ELR (cell line): Measurements from ENCODE around the gene PGLYRP3.
"Not testable (repeated sequence)": the region's sequence is repeated elsewhere in the genome, so short reads cannot be mapped to it uniquely, and the experiment has no call there.

Source experiments
- DNase-seq: peaks from one replicate; pipeline ENCODE4 v3.0.0-alpha.2; 2015; ENCODE audit warnings: low read depth

The PGLYRP3 gene

DNA sequence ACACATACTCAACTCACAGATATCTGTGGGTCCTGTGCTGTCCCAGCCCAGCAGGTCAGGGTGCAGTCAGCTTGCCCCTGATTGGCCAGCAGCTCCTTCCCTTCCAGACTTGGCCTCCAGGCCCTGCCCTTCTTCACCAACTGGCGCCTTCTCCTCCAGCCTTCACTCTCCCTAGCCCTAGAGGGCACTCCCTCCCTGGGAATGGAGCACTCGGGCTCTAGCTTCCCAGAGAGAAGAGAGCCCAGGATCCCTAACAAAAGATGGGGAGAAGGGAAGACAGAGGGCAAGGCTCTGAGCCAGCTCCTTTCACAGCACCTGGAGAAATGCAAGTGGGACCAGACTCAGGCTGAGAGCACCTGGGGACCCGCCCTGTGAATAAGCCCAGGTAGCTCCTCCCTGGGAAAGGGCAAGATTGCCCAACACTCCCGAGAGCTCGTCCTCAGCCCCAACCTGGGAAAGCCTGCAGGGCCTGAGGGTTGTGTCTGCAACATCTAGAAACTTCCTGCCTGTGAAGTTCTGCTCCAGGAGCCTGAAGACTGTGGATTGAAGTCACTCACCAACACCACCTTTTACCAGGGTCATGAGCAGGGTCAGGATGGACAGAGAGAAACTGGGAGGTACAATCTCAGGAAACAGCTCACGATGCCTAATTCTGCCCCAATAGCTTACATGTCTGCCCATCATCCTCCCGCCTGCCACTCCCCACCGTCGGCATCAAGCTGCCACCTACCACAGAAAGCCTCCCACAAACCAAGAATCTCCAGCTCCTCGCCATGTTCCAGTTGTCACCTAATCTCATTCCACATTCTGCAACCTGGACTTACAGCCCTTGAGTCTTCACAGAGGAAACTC lies 36.0 kb upstream of the PGLYRP3 start, which contains the start of gene PGLYRP4:
PGLYRP4 (minus strand) TSS at position 331 of the 852 bp plus-strand sequence. CDS start 909 bp downstream, outside the sequence.
- DNase-seq: peak; percentile 9

GRCh38 chr1:153347856-153348255 lies 35.1 kb upstream of the PGLYRP3 start:
- no peak for DNase-seq

- not testable (repeated sequence) for DNase-seq
These were observed 34.3 kb upstream of the PGLYRP3 start for GRCh38 chr1:153347049-153347448.

DNA sequence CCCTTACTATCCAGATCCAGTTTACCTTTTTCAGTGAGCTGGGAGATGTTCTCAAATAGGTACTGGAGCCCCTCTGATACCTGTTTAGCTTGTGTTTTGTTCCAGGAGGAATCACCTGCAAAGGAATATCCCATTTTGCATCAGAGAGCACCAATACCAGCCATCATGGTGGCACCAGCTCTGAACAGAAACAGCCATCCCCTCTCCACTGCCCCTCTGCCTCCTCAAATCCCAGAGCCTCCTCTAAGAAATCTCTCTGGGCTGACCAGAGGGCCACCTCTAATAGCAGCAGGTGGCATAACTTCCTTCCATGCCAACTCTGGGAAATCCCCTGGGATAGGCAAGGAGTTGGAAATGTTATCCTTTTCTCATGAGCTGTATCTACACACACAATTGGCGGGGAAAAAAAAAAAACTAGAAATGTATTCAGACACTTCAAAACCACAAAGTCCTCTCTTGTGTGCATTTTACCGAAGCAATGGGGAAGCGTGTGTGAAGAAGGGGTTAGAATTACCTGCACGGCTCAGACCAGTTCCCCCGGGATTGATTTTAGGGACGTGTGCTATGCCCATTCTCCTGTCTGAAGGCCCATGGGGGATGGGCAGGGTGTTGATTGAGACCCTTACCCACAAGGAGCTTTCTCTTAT lies 33.4 kb upstream of the PGLYRP3 start:
- no peak for DNase-seq

- no peak for DNase-seq
These were observed 32.7 kb upstream of the PGLYRP3 start for GRCh38 chr1:153345187-153346076.

- no peak for DNase-seq
These were observed 31.9 kb upstream of the PGLYRP3 start for GRCh38 chr1:153344718-153345025.

DNA sequence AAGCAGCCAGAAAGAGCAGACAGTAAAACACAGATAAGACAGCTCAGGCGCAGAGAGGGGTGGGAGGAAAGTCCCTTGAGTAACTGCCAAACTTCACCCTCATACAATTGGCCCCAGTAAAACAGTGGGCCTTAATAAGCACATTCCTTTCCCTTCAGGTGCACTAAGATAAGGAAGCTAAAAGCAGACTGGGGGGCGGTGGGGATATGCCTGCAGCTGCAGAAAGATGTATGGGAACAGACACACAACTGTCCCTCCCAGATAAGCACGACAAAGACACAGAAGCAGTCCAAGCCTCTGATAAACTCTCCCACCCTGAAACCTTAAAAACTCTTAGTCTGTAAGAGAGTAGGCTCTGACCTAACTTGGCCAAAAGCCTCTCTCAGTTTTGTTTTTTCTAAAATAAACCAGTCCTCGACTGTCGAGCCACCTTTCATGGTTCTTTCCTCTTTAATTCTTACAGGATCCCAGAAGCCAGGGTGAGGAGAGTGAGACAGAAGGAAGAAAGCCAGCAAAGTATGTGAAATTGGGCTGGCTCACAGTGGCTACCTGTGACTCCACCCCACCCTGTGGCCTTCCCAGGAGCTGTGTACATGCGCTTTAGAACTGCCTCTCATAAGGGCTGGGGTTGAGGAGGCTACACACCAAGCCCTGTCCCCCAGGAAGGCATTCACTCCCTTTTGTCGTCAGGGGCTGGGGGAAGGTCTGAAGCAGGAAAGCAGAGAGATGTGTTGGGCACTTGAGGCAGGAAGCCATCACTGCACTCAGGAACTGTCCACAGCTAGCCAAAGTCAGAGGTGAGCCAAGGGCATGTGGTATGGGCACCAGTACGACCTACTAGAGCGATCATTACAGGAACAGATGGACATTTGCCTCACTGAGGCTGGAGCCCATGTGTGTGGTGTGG lies 31.3 kb upstream of the PGLYRP3 start:
- DNase-seq: no peak

DNA sequence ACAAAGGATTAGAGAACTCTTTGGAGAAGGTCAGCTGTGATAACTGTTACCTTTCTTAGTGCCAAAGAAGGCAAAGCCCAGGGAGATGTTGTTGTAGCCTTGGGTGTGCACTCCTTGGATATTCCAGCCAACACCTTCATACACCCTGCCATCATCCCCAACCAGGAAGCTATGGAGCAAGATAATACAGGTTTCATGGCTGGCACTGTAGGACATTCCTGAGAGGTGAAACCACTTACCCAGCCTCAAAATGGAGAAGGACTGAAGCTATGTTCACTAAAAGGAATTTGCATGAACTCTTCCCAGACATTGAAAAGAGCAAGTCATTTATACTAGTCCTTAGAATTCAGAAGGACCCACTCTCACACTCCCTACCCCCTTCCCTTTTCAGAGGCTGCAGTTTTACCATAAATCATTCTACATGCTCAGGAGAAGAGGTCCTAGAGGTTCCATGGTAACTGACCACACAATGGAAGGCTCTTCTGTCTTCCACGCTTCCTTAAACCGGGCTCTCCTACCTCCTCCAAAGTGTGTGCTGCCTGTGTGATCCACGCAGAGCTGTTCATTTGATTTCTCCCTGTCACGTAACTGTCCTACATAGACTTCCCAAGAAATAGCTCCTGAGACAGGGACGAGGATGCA lies 30.4 kb upstream of the PGLYRP3 start:
- no peak for DNase-seq

GRCh38 chr1:153342178-153342577 lies 29.4 kb upstream of the PGLYRP3 start:
- DNase-seq: no peak

GRCh38 chr1:153341431-153341934 lies 28.7 kb upstream of the PGLYRP3 start:
- DNase-seq: no peak

DNA sequence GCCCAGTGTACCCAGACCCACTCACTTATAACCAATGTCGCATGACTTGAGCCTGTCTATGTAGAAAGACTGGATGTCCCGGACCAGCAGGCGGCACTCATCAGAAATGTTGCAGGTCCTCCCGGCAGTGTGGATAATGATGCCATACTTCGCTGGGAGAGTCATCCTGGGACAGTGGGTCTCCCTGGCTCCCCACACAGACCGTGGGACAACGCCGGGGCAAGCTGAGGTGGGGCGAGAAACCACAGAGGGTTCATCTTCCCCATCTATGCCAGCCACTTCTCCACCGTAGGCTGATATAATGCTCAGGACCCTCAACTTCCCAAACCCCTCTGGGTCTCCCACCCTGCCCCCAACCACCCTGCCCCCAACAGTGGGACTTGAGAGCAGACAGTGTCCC lies 27.6 kb upstream of the PGLYRP3 start:
- no peak for DNase-seq

DNA sequence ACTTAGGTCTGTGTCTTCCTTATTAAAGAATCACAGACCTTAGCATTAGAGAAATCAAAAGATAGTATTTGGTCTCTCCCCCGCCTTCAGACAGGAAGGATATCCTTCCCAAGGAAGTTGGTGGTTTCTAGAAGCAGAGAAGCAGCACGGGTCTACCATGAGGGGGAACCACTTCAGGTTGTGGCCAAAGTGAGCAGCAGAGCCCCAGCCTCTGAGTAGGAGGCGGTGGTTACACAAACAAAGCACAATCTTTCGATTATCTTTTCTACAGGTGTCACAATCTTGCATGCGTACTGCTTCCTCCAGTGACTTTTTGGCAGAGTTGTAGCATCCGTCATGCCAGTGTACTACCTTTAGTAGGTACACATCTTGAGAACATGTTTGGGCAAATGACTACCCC lies 27.1 kb upstream of the PGLYRP3 start:
- no peak for DNase-seq

DNA sequence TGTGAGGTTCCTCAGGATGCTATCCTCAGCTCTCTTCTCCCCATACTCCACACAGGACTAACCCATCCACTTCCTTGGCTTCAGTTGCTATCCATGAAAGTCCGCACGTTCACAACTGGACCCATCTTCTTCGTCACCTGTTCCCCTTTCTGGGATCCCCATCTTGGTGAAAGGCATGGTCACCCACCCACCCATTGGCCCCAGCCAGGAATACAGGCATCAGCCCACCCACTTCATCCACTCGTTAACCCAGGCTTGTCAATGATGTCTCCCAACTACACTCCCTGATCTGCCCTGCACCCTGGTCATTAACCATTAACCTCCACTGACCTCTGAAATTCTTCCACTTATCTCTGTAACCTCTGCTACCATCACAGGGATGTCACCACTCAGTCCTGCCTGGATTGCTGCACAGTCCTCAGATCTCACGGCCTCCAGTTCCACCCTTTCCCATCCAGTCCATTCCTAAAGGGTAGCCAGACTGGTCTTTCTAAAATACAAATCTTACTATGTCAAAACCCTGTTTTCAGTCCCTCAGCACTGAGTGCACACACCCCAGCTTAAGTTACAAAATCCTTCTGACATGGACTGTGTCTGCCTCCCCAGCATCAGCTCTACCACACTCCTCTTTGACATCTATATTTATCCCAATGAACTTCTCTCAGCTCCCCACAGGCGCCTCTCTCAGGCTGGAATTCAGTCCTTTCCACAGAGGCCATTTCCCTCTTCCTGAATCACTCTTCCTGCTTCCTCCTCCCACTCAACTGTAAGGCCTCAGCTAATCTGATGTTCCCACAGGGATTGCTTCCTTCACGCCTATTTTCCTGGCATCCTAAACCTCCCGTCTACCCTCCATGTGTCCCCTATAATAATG lies 25.5 kb upstream of the PGLYRP3 start:
- no peak for DNase-seq

DNA sequence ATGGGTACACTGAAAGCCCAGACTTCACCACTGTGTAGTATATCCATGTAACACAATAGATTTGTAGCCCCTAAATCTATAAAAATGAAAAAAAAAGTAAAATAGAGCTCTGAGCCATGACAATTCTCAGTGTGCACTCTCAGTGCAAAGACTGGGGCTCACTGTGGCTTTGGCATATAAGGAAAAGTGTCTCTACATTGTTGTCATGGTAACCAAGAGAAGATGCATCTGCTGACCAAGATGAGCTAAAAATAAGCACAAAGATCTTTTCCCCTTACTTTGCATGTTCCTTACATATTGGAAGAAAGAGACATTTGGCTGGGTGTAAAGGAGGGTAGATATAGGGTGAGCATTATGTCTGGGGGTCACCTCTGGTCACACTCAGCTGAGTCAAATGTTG lies 23.9 kb upstream of the PGLYRP3 start:
- no peak for DNase-seq

- no peak for DNase-seq
These were observed 21.1 kb upstream of the PGLYRP3 start for GRCh38 chr1:153333902-153334301.

DNA sequence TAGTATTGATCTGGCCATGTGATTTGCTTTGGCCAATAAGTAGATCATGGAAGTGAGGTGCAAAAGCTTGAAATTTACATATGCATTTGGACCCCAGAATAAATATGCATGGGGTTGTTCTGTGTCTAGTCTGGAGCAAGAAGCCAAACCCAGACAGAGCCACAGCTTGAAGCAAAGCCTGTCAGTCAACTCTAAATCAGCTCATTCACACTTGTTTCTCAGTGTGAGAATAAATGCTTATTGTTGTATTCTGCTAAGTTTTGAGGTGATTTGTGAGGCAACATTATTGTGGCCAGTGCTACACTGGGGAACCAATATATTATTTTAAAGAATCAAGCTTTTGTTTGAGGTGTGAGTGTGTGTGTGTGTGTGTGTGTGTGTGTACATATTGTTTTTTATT lies 12.2 kb upstream of the PGLYRP3 start:
- DNase-seq: no peak

GRCh38 chr1:153322568-153322967 lies 9.8 kb upstream of the PGLYRP3 start:
- DNase-seq: no peak

- not testable (repeated sequence) for DNase-seq
These were observed 5.4 kb upstream of the PGLYRP3 start for GRCh38 chr1:153318145-153318544.

- DNase-seq: not testable (repeated sequence)
These were observed 3.3 kb upstream of the PGLYRP3 start for GRCh38 chr1:153316013-153316412.

DNA sequence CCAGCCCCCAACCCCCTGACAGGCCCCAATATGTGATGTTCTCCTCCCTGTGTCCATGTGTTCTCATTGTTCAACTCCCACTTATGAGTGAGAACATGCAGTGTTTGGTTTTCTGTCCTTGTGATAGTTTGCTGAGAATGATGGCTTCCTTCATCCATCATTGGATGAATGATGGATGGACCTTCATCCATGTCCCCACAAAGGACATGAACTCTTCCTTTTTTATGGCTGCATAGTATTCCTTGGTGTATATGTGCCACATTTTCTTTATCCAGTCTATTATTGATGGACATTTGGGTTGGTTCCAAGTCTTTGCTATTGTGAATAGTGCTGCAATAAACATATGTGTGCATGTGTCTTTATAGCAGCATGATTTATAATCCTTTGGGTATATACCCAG lies 1.6 kb upstream of the PGLYRP3 start:
- not testable (repeated sequence) for DNase-seq
